ENCODE measurements around the gene RPH3AL. TPM values are rescaled to one million over a fixed set of nuclear protein-coding genes. Genes with fewer than 3 reads are reported as not detected.
A peak's percentile ranks its signal among the peaks of the same experiment; 100 is the strongest.

RPH3AL gene
- total RNA-seq, 6 donors from 2014 or later = 33.6 to 93.2 (median 54.3) TPM

DNA sequence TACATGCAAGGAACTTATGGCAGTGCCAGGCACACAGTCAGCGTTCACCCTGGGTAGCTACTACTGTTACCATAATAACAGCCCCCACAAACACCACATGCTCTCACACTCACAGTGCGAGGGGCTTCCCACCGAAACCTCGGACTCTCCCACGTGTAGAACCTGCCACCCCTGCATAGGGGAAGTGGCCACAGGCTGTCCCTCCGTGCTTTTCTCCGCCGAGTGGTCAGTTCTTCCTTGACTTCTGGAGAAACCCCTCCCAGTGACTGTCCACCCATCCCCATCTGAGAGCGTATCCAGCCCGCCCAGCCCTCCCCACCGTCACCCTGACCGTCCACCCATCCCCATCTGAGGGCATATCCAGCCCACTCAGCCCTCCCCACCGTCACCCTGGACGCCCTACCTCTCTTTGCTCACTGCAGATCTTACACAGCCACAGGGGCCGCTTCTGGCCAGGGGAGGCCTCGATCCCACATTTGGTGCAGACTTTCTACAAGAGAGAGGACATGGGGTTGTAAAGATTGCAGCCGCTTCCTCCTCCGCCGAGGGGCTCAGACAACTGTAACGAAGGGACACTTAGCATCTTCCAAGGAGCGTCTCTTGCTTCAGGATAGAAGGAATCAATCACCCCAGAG is 71.1 kb downstream of the RPH3AL start:
- Histone ChIP-seq H3K9me3 (no peaks in the 10 kb centered on the region), H3K4me3 (no peak overlapping the region), H3K4me1 (peaks cover 5 to 18% (median 11%) of the 10 kb centered on the region in 4 donors), H3K36me3 (peaks cover 0 to 6% (median 4%) of the 10 kb centered on the region in 4 donors), H3K27me3 (no peaks in the 10 kb centered on the region), H3K27ac (peak overlapping the region in 2 of 4 donors; percentile 46 to 81)
- ATAC-seq (ENCODE audit: low FRiP score in 2 of 2) = no peak
- TF ChIP-seq POLR2A (IDR thresholded peaks at IDR 0.05) = no peak
- TF ChIP-seq EP300 (IDR thresholded peaks at IDR 0.05) = no peak
- TF ChIP-seq, protein P1, sequence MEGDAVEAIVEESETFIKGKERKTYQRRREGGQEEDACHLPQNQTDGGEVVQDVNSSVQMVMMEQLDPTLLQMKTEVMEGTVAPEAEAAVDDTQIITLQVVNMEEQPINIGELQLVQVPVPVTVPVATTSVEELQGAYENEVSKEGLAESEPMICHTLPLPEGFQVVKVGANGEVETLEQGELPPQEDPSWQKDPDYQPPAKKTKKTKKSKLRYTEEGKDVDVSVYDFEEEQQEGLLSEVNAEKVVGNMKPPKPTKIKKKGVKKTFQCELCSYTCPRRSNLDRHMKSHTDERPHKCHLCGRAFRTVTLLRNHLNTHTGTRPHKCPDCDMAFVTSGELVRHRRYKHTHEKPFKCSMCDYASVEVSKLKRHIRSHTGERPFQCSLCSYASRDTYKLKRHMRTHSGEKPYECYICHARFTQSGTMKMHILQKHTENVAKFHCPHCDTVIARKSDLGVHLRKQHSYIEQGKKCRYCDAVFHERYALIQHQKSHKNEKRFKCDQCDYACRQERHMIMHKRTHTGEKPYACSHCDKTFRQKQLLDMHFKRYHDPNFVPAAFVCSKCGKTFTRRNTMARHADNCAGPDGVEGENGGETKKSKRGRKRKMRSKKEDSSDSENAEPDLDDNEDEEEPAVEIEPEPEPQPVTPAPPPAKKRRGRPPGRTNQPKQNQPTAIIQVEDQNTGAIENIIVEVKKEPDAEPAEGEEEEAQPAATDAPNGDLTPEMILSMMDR (IDR thresholded peaks at IDR 0.05) = no peak
- TF ChIP-seq POLR2AphosphoS5 (IDR thresholded peaks at IDR 0.05) = no peak
- DNase-seq = peak in 1 of 2 donors; percentile 10
- whole genome bisulfite sequencing, 2 donors = 87 to 91% methylated on average over 21 of the region's 21 CpGs

DNA sequence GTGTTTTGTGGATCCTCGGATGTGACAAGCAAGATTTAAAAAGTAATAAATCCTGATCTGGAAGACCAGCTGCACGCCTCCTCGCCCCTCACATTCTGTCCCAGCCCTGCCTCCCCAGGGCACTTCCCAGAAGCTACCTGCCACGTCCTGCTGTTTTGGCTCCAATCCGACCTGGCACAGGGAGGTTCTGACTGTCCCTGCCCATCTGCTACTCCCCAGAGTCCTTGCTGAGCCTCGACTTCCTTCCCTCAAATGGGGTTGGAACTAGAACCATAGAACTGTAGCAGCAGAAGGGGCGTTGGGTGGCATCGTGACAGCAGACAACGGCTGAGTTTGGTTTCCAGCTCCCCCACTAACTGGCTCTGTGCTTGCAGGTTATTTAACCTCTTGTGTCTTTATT is 71.7 kb downstream of the RPH3AL start:
- DNase-seq (no peak), ATAC-seq (ENCODE audit: low FRiP score in 2 of 2) (no peak)
- WGBS, 2 donors = 85 to 86% methylated on average over 6 to 9 of the region's 9 CpGs

DNA sequence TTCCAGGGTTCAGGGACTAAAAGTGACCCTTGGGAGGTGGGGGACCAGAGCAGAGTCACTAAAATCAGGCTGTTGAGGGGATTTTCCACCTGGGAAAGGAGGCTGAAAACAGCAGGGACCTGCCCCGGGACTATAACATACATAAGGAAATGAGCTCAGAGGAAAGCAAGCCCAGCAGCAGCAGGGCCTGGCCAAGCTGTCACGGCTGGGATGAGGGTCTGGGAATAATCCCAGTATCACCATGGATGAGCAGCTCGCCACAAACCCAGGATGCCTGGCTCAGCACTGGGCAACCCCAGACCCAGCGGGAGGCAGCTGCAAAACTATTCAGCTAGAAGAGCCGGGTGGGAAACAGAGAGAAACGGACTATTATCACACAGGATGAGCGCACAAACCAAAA is 72.4 kb downstream of the RPH3AL start:
- TF ChIP-seq, protein P1 (IDR thresholded peaks at IDR 0.05) = no peak
- TF ChIP-seq POLR2A (IDR thresholded peaks at IDR 0.05) = no peak
- Histone ChIP-seq H3K27ac (peak overlapping the region; percentile 46 to 81 (median 66)), H3K9me3 (no peaks in the 10 kb centered on the region), H3K4me3 (no peak overlapping the region), H3K36me3 (peaks cover 0 to 6% (median 3%) of the 10 kb centered on the region in 4 donors), H3K4me1 (peaks cover 5 to 18% (median 11%) of the 10 kb centered on the region in 4 donors), H3K27me3 (no peaks in the 10 kb centered on the region)
- no peak for ATAC-seq (ENCODE audit: low FRiP score in 2 of 2)
- peak in 1 of 2 donors; percentile 21 for DNase-seq
- 56 to 86% methylated on average over 7 of the region's 7 CpGs for WGBS, 2 donors

More for the DNA sequence above, 71.7 kb downstream of the RPH3AL start:
- peak overlapping the region in 3 of 4 donors; percentile 46 to 81 (median 71) for H3K27ac ChIP-seq
- H3K36me3 ChIP-seq = peaks cover 0 to 6% (median 4%) of the 10 kb centered on the region in 4 donors
- TF ChIP-seq POLR2A (IDR thresholded peaks at IDR 0.05) (no peak), EP300 (IDR thresholded peaks at IDR 0.05) (no peak), POLR2AphosphoS5 (IDR thresholded peaks at IDR 0.05) (no peak)
- TF ChIP-seq, protein P1 (IDR thresholded peaks at IDR 0.05) = no peak
- H3K4me1 ChIP-seq = peaks cover 5 to 18% (median 11%) of the 10 kb centered on the region in 4 donors
- H3K9me3 ChIP-seq = no peaks in the 10 kb centered on the region
- no peak overlapping the region for H3K4me3 ChIP-seq
- H3K27me3 ChIP-seq = no peaks in the 10 kb centered on the region

DNA sequence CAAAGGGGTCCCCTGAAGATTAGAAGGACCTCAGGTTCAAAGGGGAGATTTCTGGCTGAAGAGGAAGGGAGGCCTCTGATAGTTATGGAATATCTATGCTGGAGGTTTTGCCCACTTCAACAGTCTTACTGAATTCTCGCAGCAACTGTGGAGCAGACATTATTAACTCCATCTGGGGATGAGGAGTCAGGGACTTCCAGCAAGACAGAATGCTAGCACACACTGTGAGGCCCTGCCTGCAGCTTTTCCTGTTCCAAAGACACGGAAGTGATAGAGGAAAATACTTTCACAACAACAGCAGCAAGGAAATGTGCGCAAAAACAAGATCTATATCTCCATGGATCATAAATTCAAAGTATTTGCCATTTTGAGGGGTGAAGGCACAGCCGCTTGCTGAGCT is 72.8 kb downstream of the RPH3AL start:
- TF ChIP-seq POLR2A (IDR thresholded peaks at IDR 0.05) = no peak
- TF ChIP-seq, protein P1 (IDR thresholded peaks at IDR 0.05) = no peak
- TF ChIP-seq EP300 (IDR thresholded peaks at IDR 0.05) = no peak
- TF ChIP-seq POLR2AphosphoS5 (IDR thresholded peaks at IDR 0.05) = peak in 1 of 2 donors; percentile 31
- Histone ChIP-seq H3K36me3 (peaks cover 0 to 6% (median 3%) of the 10 kb centered on the region in 4 donors), H3K4me3 (no peak overlapping the region), H3K27me3 (no peaks in the 10 kb centered on the region), H3K4me1 (peaks cover 5 to 18% (median 11%) of the 10 kb centered on the region in 4 donors), H3K9me3 (no peaks in the 10 kb centered on the region), H3K27ac (peak overlapping the region; percentile 46 to 81 (median 66))
- DNase-seq = peak in 1 of 2 donors; percentile 19
- WGBS, 2 donors = 52 to 57% methylated on average over 4 of the region's 4 CpGs
- no peak for ATAC-seq (ENCODE audit: low FRiP score in 2 of 2)
